H9 (cell line): ENCODE data around the gene ITPK1. TPM values are rescaled to one million over a fixed set of nuclear protein-coding genes. Genes with fewer than 3 reads are reported as not detected.

ENCODE experiments used
- DNase-seq: peaks from one replicate; pipeline ENCODE4 v3.0.0-alpha.2; 2017
- H2AFZ ChIP-seq: one replicate; pipeline ENCODE4 v1.6.1; 2013; ENCODE audit warnings: mild to moderate bottlenecking, low read length, control low read depth, moderate library complexity
- H2AK5ac ChIP-seq: 2 replicates; pipeline ENCODE4 v1.6.1; 2013; ENCODE audit warnings: low read length, control low read depth, mixed read lengths; ENCODE audit not compliant: insufficient read length
- H2BK120ac ChIP-seq: one replicate; pipeline ENCODE4 v1.6.1; 2013; ENCODE audit warnings: low read depth, mild to moderate bottlenecking, low read length, control low read depth, inconsistent platforms; ENCODE audit not compliant: poor library complexity, severe bottlenecking
- H2BK12ac ChIP-seq: 2 replicates; pipeline ENCODE4 v1.6.1; 2013; ENCODE audit warnings: low read length, control low read depth, mixed read lengths, low read depth; ENCODE audit not compliant: insufficient read length
- H2BK15ac ChIP-seq: 2 replicates; pipeline ENCODE4 v1.6.1; 2013; ENCODE audit warnings: low read depth, low read length, control low read depth
- H2BK20ac ChIP-seq: one replicate; pipeline ENCODE4 v1.6.1; 2013; ENCODE audit warnings: low read depth, mild to moderate bottlenecking, low read length, control low read depth, inconsistent platforms; ENCODE audit not compliant: poor library complexity, severe bottlenecking
- H2BK5ac ChIP-seq: 2 replicates; pipeline ENCODE4 v1.6.1; 2013; ENCODE audit warnings: low read length, control low read depth, mixed read lengths; ENCODE audit not compliant: insufficient read length
- H3K14ac ChIP-seq: 2 replicates; pipeline ENCODE4 v1.6.1; 2013; ENCODE audit warnings: low read length, control low read depth; ENCODE audit not compliant: insufficient read depth
- H3K18ac ChIP-seq: 2 replicates; pipeline ENCODE4 v1.6.1; 2013; ENCODE audit warnings: low read depth, mild to moderate bottlenecking, mixed read lengths, low read length, control low read depth; ENCODE audit not compliant: insufficient read length
- H3K23ac ChIP-seq: 2 replicates; pipeline ENCODE4 v1.6.1; 2013; ENCODE audit warnings: low read length, control low read depth, mixed read lengths, low read depth; ENCODE audit not compliant: insufficient read length
- H3K23me2 ChIP-seq: 2 replicates; pipeline ENCODE4 v1.6.1; 2013; ENCODE audit warnings: low read depth, mild to moderate bottlenecking, mixed read lengths, low read length, control low read depth; ENCODE audit not compliant: insufficient read length, poor library complexity, severe bottlenecking
- H3K27ac ChIP-seq: 2 replicates; pipeline ENCODE4 v1.5.1; 2013; ENCODE audit warnings: low read length, control low read depth, mixed read lengths, low read depth; ENCODE audit not compliant: insufficient read length
- H3K27me3 ChIP-seq: 2 replicates; pipeline ENCODE4 v1.6.1; 2013; ENCODE audit warnings: low read length, control low read depth, inconsistent platforms; ENCODE audit not compliant: insufficient read depth
- H3K4ac ChIP-seq: 2 replicates; pipeline ENCODE4 v1.6.1; 2013; ENCODE audit warnings: low read depth, mild to moderate bottlenecking, control low read depth, inconsistent platforms, low read length, moderate library complexity
- H3K4me1 ChIP-seq: 2 replicates; pipeline ENCODE4 v1.6.1; 2013; ENCODE audit warnings: low read length, control low read depth, inconsistent platforms; ENCODE audit not compliant: insufficient read depth
- H3K4me2 ChIP-seq: 2 replicates; pipeline ENCODE4 v1.6.1; 2013; ENCODE audit warnings: low read length, control low read depth, mixed read lengths; ENCODE audit not compliant: insufficient read length, insufficient read depth
- H3K56ac ChIP-seq: 2 replicates; pipeline ENCODE4 v1.6.1; 2013; ENCODE audit warnings: low read depth, mild to moderate bottlenecking, mixed read lengths, low read length, control low read depth; ENCODE audit not compliant: insufficient read length
- H3K79me1 ChIP-seq: 2 replicates; pipeline ENCODE4 v1.6.1; 2013; ENCODE audit warnings: low read depth, mild to moderate bottlenecking, moderate library complexity, low read length, control low read depth, inconsistent platforms; ENCODE audit not compliant: insufficient read depth, poor library complexity, severe bottlenecking
- H3K79me2 ChIP-seq: 2 replicates; pipeline ENCODE4 v1.6.1; 2013; ENCODE audit warnings: low read length, control low read depth, inconsistent platforms; ENCODE audit not compliant: insufficient read depth
- H3K9ac ChIP-seq: 2 replicates; pipeline ENCODE4 v1.6.1; 2013; ENCODE audit warnings: low read length, control low read depth, mixed read lengths; ENCODE audit not compliant: insufficient read length; ENCODE audit errors: extremely low read depth
- H3K9me3 ChIP-seq: one replicate; pipeline ENCODE4 v1.6.1; 2013; ENCODE audit warnings: low read depth, low read length, inconsistent platforms; ENCODE audit not compliant: control insufficient read depth
- H3T11ph ChIP-seq: one replicate; pipeline ENCODE4 v1.6.1; 2013; ENCODE audit warnings: mild to moderate bottlenecking, low read length, control low read depth, inconsistent platforms
- H4K20me1 ChIP-seq: one replicate; pipeline ENCODE4 v1.6.1; 2013; ENCODE audit not compliant: control insufficient read depth, insufficient read length, insufficient read depth
- H4K5ac ChIP-seq: 2 replicates; pipeline ENCODE4 v1.6.1; 2013; ENCODE audit warnings: low read depth, mild to moderate bottlenecking, mixed read lengths, low read length, control low read depth; ENCODE audit not compliant: insufficient read length
- H4K8ac ChIP-seq: replicated peaks from 2 replicates; pipeline ENCODE4 v1.6.1; 2013; ENCODE audit warnings: low read length, control low read depth, mixed read lengths, low read depth; ENCODE audit not compliant: insufficient read length
- H4K91ac ChIP-seq: 2 replicates; pipeline ENCODE4 v1.6.1; 2013; ENCODE audit warnings: low read depth, mild to moderate bottlenecking, moderate library complexity, mixed read lengths, low read length, control low read depth; ENCODE audit not compliant: insufficient read length
- H3K27ac Mint-ChIP-seq, 3 experiments: 2 replicates in 2 of 3; 3 replicates in 1 of 3; pipeline ENCODE4 v1.8.0; 2020 to 2021; ENCODE audit warnings: mixed read lengths in 3 of 3, mild to moderate bottlenecking in 1 of 3, moderate library complexity in 1 of 3
- H3K27me3 Mint-ChIP-seq: 2 replicates; pipeline ENCODE4 v1.8.0; 2021; ENCODE audit warnings: low read depth, mild to moderate bottlenecking, moderate library complexity, mixed read lengths
- H3K36me3 Mint-ChIP-seq, 3 experiments: 2 replicates in 2 of 3; 3 replicates in 1 of 3; pipeline ENCODE4 v1.8.0; 2020 to 2021; ENCODE audit warnings: low read depth in 3 of 3, mixed read lengths in 3 of 3; ENCODE audit not compliant: insufficient read depth in 1 of 3
- H3K4me1 Mint-ChIP-seq, 2 experiments: 2 replicates each; pipeline ENCODE4 v1.8.0; 2020; ENCODE audit warnings: mixed read lengths in 2 of 2
- H3K4me3 Mint-ChIP-seq, 2 experiments: 2 replicates in 1 of 2; 3 replicates in 1 of 2; pipeline ENCODE4 v1.8.0; 2020 to 2021; ENCODE audit warnings: mild to moderate bottlenecking in 2 of 2, mixed read lengths in 2 of 2, moderate library complexity in 1 of 2
- H3K9me3 Mint-ChIP-seq, 2 experiments: 2 replicates in 1 of 2; 3 replicates in 1 of 2; pipeline ENCODE4 v1.8.0; 2020; ENCODE audit warnings: mild to moderate bottlenecking in 2 of 2, mixed read lengths in 2 of 2, moderate library complexity in 1 of 2
- WGBS: extraction: QIAGEN DNeasy Blood & Tissue Kit; methylation state at CpG from one replicate; pipeline ENCODE4 v1.1.7; 2013; ENCODE audit warnings: missing lambda C conversion rate, low lambda C conversion rate, mixed read lengths; ENCODE audit not compliant: insufficient read length; ENCODE audit errors: extremely low coverage; 5-methylcytosine and 5-hydroxymethylcytosine counted together
- total RNA-seq: library from RNA; stranded (reverse); gene quantifications from 2 replicates; pipeline ENCODE4 v1.2.1, GENCODE V29; 2021
- TF ChIP-seq, protein P1 (sequence below): fragments of 200-600 bp; sonication (generic); conservative IDR thresholded peaks from 3 replicates; pipeline ENCODE4 v1.8.0; 2021; ENCODE audit warnings: antibody characterized with exemption, mild to moderate bottlenecking

The ITPK1 gene
- total RNA-seq, 1 experiment from 2014 or later = 92.7 TPM

DNA sequence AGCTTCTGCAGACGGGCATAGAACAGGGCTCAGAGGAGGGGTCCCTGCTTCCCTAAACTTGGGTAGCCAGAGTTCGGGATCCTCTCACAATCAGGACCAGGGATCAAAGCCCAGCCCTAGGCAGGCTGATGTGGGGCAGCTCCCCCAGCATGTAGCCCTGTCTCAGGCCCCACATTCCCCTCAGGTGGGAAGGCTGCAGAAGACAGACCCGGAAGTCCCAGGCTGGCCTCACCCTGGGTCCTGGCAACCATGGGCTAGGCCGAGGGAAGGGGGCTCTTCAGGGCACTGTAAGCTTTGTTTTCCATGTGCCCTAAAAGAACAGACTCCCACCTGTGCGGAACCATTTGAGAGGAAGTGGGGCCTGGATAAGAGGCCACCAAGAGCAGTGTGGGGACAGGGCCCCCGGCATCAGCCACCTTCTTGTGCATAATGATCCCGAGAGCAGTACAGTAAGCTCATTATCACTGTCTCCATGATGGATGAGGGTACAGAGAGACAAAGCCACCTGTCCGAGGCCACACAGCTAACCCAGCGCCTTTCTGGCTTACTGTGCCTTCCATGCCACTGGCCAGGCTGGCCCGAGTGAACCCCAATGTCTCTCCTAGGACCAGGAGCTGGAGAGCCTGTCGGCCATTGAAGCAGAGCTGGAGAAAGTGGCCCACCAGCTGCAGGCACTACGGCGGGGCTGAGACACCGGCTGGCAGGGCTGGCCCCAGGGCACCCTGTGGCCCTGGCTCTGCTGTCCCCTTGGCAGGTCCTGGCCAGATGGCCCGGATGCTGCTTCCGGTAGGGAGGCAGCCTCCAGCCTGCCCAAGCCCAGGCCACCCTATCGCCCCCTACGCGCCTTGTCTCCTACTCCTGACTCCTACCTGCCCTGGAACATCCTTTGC, 181.3 kb downstream of the ITPK1 start:
- H3K27ac Mint-ChIP-seq = no peak overlapping the region
- TF ChIP-seq, protein P1, sequence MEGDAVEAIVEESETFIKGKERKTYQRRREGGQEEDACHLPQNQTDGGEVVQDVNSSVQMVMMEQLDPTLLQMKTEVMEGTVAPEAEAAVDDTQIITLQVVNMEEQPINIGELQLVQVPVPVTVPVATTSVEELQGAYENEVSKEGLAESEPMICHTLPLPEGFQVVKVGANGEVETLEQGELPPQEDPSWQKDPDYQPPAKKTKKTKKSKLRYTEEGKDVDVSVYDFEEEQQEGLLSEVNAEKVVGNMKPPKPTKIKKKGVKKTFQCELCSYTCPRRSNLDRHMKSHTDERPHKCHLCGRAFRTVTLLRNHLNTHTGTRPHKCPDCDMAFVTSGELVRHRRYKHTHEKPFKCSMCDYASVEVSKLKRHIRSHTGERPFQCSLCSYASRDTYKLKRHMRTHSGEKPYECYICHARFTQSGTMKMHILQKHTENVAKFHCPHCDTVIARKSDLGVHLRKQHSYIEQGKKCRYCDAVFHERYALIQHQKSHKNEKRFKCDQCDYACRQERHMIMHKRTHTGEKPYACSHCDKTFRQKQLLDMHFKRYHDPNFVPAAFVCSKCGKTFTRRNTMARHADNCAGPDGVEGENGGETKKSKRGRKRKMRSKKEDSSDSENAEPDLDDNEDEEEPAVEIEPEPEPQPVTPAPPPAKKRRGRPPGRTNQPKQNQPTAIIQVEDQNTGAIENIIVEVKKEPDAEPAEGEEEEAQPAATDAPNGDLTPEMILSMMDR = no peak

More for the DNA sequence above, 181.3 kb downstream of the ITPK1 start:
- no peak overlapping the region for H2AFZ ChIP-seq
- no peak overlapping the region; the same call in 1 of the 2 replicates for H3K14ac ChIP-seq
- no peak overlapping the region for H3K56ac ChIP-seq
- no peak overlapping the region for H3K27ac ChIP-seq
- Mint-ChIP-seq H3K9me3 (no peaks in the 10 kb centered on the region; a peak in 1 of 5 replicates), H3K36me3 (peaks cover 0 to 3% (median 0%) of the 10 kb centered on the region in 3 experiments; a peak in 3 of 7 replicates), H3K4me1 (no peaks in the 10 kb centered on the region), H3K4me3 (no peak overlapping the region), H3K27me3 (no peaks in the 10 kb centered on the region; the same call in 1 of the 2 replicates)
- H2BK5ac ChIP-seq = no peak overlapping the region
- H3K18ac ChIP-seq = no peak overlapping the region
- H2BK120ac ChIP-seq = no peak overlapping the region
- H3K4me2 ChIP-seq = no peak overlapping the region
- H3K23me2 ChIP-seq = no peaks in the 10 kb centered on the region
- H3K9ac ChIP-seq = no peak overlapping the region
- no peaks in the 10 kb centered on the region for H3K79me2 ChIP-seq
- H2BK15ac ChIP-seq = no peak overlapping the region
- H3T11ph ChIP-seq = no peak overlapping the region
- no peak overlapping the region for H3K23ac ChIP-seq
- no CpG with 5 or more reads among the region's 19 CpGs for WGBS
- H3K9me3 ChIP-seq = no peaks in the 10 kb centered on the region
- no peaks in the 10 kb centered on the region for H4K20me1 ChIP-seq
- H2BK20ac ChIP-seq = no peak overlapping the region
- no peaks in the 10 kb centered on the region for H3K79me1 ChIP-seq
- no peak overlapping the region for H4K91ac ChIP-seq
- no peak overlapping the region for H3K4ac ChIP-seq
- H3K4me1 ChIP-seq = no peaks in the 10 kb centered on the region
- H4K8ac ChIP-seq = no peak overlapping the region
- H2AK5ac ChIP-seq = no peak overlapping the region
- H2BK12ac ChIP-seq = no peak overlapping the region
- H4K5ac ChIP-seq = no peak overlapping the region
- DNase-seq = no peak
- H3K27me3 ChIP-seq = no peaks in the 10 kb centered on the region
